HG02610 (cell line): ENCODE measurements around the gene TBX2.

Experiments
- ATAC-seq: cut with Tn5 transposase; IDR thresholded peaks from one replicate; pipeline ENCODE4 v1.9.1; 2021; ENCODE audit warnings: mild to moderate bottlenecking, moderate library complexity; ENCODE audit not compliant: unreplicated experiment

Gene TBX2

GRCh38 chr17:61386251-61386650 lies 13.4 kb upstream of the TBX2 start:
- ATAC-seq = no peak

GRCh38 chr17:61387011-61387410 lies 12.6 kb upstream of the TBX2 start:
- ATAC-seq = no peak

DNA sequence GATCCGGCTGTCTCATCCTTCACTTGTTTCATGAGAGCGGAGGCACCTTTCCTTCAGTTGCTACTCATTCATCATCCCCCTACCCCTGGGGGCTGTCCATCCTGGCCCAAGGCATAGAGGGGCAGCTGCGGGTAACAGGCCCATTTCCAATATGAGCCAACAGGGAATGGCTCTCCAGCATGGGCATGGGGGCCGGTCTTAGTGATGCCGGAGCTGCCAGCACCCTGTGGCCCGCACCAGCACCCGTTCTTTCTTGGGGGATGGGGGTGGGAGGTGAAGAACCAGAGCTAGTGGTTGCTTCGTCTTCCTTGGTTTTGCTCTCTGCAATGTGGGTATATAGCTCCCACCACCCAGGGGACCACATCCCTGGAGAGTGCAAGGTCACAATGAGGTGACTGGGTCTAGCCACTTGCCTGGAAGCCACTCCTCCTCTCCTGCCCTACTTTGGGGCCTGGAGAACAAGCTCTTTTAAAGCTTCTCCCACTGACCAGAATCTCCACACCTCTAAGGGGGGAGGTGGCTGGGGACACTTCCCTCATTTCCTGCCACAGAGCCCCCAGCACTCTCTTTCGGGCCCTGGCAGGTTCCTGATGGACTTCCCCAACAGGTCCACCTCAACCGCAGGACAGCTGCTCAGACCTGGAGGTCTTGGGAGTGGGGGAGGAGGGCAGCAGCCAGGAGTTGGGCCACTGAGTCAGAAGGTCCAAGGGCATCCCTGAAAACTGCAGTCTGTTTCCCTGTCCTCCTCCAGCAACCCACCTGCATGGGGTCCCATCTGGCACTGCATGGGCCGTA lies 11.9 kb upstream of the TBX2 start:
- no peak for ATAC-seq

GRCh38 chr17:61388561-61389356 lies 10.9 kb upstream of the TBX2 start:
- no peak for ATAC-seq

GRCh38 chr17:61389670-61390478 lies 9.8 kb upstream of the TBX2 start:
- no peak for ATAC-seq

DNA sequence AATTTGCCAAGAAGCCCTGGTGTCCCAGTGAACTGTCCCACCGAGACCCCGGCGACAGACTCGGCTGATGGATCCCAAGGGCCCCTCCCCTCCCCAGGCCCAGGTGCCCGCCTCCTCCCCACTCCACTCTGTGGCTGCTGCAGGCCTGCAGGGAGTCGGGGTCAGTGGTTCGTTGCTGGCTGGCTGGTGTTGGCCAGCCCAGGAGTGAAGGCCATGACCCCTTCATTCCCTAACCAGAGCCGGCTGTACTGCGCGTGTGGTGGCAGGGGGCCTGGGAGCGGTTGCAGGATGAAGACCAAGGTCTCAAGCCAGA lies 9.2 kb upstream of the TBX2 start:
- ATAC-seq = no peak

DNA sequence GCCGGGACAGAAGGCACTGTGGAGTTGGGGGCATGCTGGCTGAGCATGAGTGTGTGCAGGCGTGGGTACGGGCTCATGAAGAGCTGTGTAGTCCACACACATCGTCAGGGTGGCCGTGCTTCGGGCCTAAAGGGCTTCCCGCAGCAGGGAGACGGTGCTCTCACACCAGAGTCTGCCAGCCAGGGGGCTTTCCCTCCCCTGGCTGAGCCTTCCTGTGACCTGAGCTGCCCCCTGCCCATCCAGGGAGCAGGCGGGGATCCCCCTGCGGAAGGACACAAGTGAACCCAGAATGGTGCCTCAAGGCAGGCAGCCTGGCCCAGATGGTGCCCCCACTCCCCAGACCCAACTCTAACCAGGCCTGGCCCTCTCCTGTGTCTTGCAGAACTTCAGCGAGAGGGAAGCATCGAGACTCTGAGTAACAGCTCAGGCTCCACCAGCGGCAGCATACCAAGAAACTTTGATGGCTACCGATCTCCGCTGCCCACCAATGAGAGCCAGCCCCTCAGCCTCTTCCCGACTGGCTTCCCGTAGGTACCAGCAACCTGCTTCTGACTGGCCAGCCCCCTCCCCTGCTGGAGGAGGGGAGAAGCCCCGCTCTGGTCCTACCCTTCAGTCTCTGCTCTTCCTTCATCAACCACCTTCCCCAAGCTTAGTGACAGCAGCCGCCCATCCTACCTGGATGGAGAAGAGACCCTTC lies 7.9 kb upstream of the TBX2 start:
- no peak for ATAC-seq

DNA sequence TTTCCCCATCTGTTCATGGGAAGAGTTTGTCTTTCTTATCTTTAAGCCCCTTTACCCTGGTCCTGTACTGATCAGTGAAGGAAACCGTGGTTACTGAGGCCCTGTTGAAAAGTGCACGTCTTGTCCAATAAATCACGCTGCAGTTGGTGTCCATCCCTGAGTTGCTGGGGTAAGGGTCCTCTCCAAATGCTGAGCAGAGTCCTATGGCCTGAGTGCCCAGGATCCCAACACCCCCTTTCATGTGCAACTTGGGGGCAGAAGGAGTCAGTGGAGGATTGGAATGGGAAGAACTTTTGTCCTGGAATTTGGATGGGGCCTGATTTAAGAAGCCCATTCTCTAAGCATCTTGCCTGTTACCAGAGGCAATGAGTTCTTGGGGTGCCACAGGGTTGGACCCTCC lies 7.0 kb upstream of the TBX2 start:
- no peak for ATAC-seq

GRCh38 chr17:61393550-61393903 lies 6.1 kb upstream of the TBX2 start:
- ATAC-seq = no peak

DNA sequence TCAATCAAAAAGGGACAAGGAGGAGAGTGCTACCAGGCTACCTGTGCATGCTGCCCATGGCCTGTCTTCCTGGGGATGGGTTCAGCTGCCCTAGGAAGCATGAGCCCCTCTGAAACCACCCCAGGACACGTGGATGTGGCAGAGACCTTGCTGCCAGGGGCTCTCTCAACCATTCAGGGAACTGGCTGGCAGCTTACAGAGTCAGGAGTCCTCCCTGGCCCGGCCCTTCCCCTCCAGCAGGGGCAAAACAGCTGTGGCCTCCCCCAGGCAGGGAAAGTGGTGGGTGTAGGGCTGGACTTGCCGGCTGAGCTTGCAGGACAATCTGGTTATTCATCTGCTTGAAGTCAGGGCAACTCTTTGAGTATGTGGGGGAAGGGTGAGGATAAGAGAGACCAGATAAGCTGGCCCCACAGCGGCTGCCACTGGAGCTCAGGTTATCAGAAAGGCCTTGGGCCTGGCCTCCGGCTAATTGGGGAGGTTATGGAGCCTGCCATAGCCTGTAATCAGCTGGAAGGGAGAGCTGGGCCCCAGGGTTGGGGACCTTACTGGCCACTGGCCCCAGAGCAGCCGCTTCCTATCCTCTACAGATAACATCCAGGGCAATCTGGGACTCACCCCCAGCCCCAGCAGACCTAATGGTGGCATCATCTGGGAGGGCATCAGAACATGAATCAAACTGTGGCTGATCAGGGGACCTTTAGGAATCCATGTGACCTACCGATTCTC lies 5.6 kb upstream of the TBX2 start:
- no peak for ATAC-seq

DNA sequence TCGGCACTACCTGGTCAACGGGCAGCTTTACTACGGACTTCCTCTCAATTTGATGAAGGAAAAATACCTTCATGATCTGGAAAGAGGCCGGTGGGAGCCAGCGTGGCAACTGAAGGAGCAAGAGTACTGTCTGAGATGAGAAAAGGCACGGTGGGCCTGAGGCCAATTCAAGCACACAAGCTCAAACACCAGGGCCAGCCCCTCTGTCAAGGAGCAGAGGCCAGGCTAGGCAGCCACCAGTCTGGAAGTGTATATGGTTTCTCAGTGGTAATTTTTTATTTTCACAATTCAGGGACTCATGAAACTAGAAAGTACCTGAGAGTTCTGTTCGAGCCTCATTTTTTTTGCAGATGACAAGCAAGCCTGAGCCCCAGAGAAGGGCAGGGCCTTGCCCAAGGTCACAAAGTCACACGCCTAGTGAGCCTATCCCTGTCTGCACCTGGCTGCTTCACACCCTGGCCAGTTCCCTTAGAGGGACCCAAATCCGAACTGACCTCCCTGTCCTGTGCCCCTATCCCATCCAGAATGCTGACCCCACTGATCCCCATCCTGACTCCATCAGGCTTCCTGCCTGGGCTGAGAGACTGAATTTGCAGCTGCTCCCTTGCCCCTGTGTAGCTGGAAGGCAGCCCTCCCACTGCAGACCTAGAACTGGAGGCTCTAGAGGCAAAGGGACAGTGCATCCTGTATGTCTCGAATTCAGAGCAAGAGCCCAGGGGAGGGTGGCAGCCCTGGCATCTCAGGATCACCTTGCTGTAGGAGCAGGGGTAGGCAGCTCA lies 4.8 kb upstream of the TBX2 start:
- ATAC-seq = no peak

DNA sequence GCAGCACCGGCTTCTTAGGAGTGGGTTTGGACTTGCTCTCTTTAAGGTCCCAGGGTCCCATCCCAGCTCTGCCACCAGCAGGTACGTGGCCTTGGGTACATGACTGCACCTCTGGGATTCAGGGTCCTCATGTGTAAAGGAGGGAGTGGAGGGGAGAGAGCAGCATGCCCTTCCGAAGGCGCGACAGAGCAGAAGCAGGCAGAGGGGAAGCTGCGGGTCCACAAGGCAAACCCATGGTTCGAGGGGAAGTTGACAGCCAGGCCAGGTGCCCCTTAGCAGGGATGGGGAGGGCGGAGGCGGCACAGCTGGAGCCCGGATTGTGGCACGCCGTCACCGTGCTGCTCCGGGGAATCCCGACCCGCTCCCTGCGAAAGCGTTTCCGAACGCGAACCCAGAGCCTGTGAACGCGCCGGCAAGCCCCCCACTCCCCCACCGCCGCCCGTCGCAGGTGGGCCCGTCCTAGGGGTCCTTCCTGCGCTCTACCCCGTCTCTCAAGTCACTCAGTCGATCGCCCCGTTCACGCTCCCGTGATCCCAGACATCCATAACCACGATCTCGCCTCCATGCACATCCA lies 4.1 kb upstream of the TBX2 start:
- no peak for ATAC-seq

DNA sequence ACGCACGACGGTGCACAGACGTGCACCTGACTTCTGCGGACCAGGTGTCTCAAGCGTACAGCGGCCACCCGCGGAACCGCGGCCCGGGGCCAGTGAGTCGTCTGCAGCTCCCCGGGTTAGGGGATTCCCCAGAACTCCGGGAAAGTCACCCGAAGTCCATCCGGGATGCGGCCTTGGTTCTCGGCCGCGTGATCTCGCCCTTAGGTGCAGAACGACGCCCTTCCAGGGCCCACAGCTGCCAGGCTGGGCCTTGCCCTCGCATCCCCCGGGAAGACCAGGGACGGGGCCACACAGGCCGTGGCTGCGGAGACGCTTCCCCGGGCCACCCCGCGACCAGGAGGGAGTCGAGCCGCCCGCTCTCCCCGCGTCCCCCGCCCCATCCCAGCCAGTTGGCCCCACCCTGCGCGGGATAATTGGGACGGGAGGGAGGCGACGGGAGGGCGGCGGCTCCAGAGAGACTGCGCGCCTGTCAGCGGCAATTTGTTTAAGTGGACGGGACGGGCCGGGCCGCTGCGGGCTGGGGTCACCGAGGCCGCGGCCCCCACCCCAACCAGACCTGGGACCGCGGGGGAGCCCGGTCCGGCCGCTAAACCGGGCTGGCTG lies 3.6 kb upstream of the TBX2 start:
- no peak for ATAC-seq

DNA sequence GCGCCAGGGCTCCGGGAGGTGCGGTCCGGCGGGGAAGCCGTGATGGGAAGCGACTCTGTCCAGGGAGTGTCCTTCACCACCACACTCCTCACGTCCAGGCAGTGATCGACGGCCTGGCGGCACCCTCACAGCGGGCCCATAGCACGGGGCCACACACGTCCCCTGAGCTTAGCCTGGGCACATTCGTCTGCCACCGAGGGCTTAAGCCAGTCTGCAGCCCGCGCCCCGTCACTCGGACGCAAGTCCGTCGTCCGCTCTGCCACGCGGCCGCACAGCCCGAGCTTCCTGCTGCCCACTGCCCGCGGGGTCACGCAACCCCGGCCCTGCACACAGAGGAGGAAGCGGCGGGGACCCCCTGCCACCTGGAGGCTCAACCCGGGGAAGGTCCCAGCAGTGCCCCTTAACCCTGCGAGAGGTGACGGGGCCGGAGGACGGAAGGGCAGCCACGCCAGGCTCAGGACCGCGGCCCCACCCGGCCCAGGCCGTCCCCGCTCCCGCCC lies 3.0 kb upstream of the TBX2 start:
- ATAC-seq = no peak

GRCh38 chr17:61397086-61397842 lies 2.4 kb upstream of the TBX2 start:
- no peak for ATAC-seq

DNA sequence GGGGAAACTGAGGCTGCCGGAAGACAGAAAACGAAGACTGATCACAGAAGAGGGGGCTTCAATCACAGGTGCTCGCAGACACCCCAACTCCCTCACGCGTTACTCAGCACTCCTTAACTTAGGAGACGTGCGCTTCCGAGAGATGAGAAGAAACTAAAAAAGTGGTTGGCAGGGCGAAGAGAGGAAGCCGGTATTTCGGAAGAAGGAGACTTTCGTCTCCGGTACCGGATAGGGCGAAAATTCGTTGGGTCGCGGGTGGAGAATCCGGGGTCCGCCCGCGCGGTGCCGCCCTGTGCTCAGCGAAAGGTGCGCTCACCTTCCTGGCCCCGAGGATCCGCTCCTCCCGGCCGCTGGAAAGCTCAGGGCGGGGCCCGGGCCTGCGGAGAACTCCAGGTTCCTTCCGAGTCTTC lies 917 bp upstream of the TBX2 start:
- no peak for ATAC-seq

DNA sequence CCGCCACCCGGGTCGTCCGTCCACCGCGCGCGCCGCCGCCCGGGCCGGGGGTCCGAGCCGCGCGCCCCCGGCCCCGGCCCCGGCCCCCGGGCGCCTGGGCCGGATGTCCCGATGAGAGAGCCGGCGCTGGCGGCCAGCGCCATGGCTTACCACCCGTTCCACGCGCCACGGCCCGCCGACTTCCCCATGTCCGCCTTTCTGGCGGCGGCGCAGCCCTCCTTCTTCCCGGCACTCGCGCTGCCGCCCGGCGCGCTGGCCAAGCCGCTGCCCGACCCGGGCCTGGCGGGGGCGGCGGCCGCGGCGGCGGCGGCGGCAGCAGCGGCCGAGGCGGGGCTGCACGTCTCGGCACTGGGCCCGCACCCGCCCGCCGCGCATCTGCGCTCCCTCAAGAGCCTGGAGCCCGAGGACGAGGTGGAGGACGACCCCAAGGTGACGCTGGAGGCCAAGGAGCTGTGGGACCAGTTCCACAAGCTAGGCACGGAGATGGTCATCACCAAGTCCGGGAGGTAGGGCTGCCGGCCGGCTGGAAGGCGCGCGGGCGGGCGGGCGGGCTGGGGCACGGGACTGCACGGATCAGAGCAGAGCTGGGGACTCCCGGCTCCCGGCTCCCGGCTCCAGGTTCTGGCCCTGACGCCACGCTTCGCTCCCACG lies 548 bp downstream of the TBX2 start:
- ATAC-seq = no peak
